H1 (cell line): ENCODE results near the gene MYOM3. TPM values are rescaled to one million over a fixed set of nuclear protein-coding genes. Genes with fewer than 3 reads are reported as not detected.

ENCODE experiments used
- ATF2 ChIP-seq: IDR thresholded peaks from 2 replicates; pipeline ENCODE4 v1.6.1; 2012; ENCODE audit warnings: low read length, inconsistent platforms
- CBX8 ChIP-seq: fragments of 300-800, 300-1000 bp; sonication (generic); IDR thresholded peaks from 2 replicates; pipeline ENCODE4 v1.7.1; 2016; ENCODE audit warnings: low read depth, low read length, borderline replicate concordance
- CHD1 ChIP-seq: IDR thresholded peaks from 2 replicates; pipeline ENCODE4 v1.6.1; 2012; ENCODE audit warnings: low read depth, low read length, improper control_type of control experiment
- CHD7 ChIP-seq: fragments of 300-600 bp; sonication (generic); IDR thresholded peaks from 2 replicates; pipeline ENCODE4 v1.7.1; 2012; ENCODE audit warnings: low read length, moderate library complexity, mild to moderate bottlenecking, inconsistent platforms; ENCODE audit not compliant: insufficient replicate concordance
- E2F6 ChIP-seq: IDR thresholded peaks from 2 replicates; pipeline ENCODE4 v1.6.1; 2012; ENCODE audit warnings: inconsistent platforms
- EGR1 ChIP-seq: IDR thresholded peaks from 2 replicates; pipeline ENCODE4 v1.6.1; 2011; ENCODE audit warnings: low read depth, low read length, borderline replicate concordance
- EP300 ChIP-seq, 2 experiments: IDR thresholded peaks; 1 replicate in 1 of 2; 2 replicates in 1 of 2; pipeline ENCODE4 v1.6.1; 2011 to 2012; ENCODE audit warnings: low read depth in 2 of 2, low read length in 2 of 2, mild to moderate bottlenecking in 2 of 2, borderline replicate concordance in 1 of 2, inconsistent platforms in 1 of 2, moderate library complexity in 1 of 2
- KDM5A ChIP-seq: fragments of 200-600 bp; IDR thresholded peaks from 2 replicates; pipeline ENCODE4 v1.7.1; 2012; ENCODE audit warnings: mild to moderate bottlenecking, low read length, inconsistent platforms, mixed read lengths
- TBP ChIP-seq: IDR thresholded peaks from 2 replicates; pipeline ENCODE4 v1.6.1; 2011; ENCODE audit warnings: low read depth, low read length, improper control_type of control experiment
- polyA plus RNA-seq, 7 experiments: library from polyadenylated mRNA; depleted of rRNA in 3 of 7; stranded (reverse) in 5 of 7; unstranded in 2 of 7; fragments of >200 nt in 5 of 7; fragments of 200-250 nt in 2 of 7; gene quantifications; 1 replicate in 5 of 7; 2 replicates in 1 of 7; 4 replicates in 1 of 7; pipeline versions ENCODE4 v1.2.1 to v1.2.3, GENCODE V29; 2011 to 2013; ENCODE audit warnings: missing spikeins in 2 of 7, mixed read lengths in 2 of 7
- total RNA-seq: library from RNA; stranded (reverse); fragmentation: NEBNext Ultra II Directional; extraction: Animal tissue kit (Norgen Biotek cat#: 25700); gene quantifications from 2 replicates; pipeline ENCODE4 v1.2.1, GENCODE V29; 2021

The MYOM3 gene
- total and polyA plus RNA-seq, 2 of the 8 experiments (the other 6 are each of a cell fraction or from before 2014, with no cell fraction given) = 0.08 to 0.09 TPM

DNA sequence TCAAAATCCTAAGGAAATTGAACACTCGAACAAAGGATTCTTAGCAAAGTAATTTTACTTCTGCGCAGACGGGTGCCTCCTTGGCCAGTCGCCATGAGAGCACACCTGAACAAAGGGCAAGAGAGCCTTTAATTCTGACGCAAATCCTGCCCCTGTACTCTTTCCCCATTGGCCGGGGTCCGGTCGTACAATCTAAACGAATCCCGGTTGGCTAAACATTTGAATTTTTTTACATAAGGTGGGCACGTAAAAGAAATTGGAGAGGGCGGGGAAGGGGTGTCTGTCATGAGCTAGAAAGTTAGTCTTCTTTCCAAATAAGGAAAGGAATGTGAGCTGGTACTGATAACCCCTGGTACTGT is 39.2 kb upstream of the MYOM3 start (continued):
- TF ChIP-seq ATF2 = peak; percentile 20; the same call in 1 of the 2 replicates
- no peak for TF ChIP-seq EGR1
- no peak for TF ChIP-seq E2F6
- no peak for TF ChIP-seq KDM5A
- peak; percentile 0; the same call in 1 of the 2 replicates for TF ChIP-seq CHD1
- no peak for TF ChIP-seq CBX8
- TF ChIP-seq CHD7 = no peak
- peak; percentile 92 for TF ChIP-seq TBP
- TF ChIP-seq EP300 (IDR thresholded peaks at IDR 0.05; ENCODE audit: borderline replicate concordance in 1 of 2, low read depth in 2 of 2, low read length in 2 of 2) = no peak
